Hematopoietic multipotent progenitor cell (in vitro differentiated cells): ENCODE results near the gene TLE3. TPM values are rescaled to one million over a fixed set of nuclear protein-coding genes. Genes with fewer than 3 reads are reported as not detected.

ENCODE experiments used
- DNase-seq, 3 donors: peaks; one replicate each; pipeline ENCODE4 v3.0.0-alpha.2; 2011 to 2015; ENCODE audit warnings: low read depth in 2 of 3, low spot score in 2 of 3
- total RNA-seq: library from RNA; depleted of rRNA; stranded (reverse); fragments of >200 nt; gene quantifications from one replicate; pipeline ENCODE4 v1.2.3, GENCODE V29; 2012

TLE3 gene
- total RNA-seq, 1 donor = 153 TPM

DNA sequence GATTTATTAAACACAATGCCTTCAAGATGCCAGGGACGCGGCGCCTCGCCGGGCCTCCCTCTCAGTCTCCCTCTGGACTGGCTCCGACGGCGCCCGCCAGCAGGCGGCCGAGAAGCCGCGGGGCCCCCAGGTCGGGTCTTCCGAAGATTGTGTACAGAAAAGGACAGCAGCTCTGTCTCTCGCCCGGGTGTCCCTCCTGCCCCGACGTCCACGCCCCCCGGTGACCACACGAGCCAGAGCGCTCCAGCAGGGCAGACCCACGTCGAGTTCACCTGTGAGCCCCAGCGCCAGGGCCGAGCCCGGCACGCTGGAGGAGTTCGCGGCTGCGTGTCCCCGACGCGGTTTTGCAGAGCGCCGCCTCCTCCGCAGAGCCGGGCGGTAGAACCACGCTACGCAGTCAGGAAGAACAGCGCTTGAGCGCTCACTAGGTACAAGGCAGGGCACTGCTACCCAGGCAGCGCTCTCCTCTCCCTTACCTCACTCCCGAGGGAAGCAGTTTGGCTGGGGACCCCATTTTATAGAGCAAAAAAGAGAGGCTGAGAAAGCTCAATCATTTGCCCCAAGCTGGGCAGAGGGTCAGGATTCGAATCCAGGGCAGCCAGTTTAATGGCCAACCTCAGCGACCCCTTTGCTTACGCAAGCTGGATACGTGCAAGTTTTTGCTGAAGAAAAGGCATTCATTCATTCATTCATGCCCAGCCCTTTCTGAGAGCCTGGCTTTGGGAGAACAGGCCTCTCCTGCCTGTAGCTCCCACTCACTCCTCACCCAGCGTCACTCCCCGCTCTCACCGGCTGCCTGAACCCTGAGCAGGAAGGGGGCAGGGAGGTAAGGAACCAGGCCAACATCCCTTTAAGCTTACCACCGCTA, 3.0 kb upstream of the TLE3 start:
- DNase-seq = peak; percentile 49 to 65 (median 62)

DNA sequence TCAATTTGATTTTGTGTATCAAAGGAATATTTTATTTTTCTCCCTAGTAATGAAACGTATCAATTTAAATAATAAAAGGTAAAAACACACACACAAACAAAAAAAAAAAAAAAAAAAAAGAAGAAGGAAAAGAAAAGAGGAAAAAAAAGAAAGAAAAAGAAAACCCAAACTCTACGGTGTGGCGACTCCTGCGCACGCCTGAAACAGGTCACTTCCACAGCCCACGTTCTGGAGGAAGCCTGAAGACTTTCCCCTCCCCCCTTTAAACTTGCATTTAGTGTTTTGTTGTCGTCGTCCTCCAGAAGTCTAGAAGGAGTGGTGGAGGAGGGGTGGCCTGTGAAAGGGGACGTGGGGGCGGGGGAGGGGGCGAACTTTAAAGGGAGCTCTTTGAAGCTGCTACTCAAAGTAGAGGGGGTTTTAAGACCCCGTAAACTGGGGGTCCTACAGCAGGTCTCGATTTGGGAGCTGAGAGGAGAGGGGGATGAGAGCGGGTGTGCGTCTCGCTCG, 2.3 kb upstream of the TLE3 start:
- peak in 2 of 3 donors; percentile 40 to 59 for DNase-seq

DNA sequence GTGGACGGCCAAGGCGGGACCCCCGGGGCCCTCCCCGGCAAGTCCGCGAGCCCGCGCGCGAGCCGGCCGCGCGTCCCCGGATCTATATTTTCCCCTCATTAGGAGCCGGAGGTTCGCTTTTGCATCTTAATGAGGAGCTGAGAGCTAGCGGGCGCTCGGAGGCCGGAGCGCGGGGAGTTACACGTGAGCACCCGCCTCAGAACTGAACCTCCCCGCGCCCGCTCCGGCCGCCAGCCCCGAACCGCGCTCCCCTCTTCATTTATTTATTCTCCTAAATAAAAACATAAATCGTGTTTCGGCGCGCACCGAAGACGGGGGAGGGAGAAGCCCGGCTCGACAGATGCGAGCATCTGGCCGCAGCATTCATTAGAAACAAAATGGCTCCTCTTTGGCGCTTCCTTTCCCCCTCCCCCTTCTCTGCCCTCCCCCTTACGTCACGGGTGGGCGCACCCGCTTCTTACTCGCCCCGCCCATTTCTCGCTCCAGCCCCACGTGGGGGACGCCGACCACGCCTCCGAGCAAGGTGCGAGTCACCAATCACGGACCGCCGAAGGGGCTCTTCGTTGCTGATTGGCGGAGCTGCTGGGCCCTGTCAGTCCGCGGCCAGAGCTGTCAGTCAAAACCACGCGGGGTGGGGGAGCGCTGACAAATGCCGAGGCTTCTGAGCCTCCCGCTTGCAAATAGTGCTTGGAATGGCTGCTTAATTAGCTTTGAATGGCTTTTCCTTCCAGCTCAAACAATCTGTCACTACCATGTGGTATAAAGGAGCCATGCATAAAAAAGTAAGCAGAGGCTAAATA, 1.6 kb upstream of the TLE3 start:
- DNase-seq = peak; percentile 99 to 100 (median 99)

DNA sequence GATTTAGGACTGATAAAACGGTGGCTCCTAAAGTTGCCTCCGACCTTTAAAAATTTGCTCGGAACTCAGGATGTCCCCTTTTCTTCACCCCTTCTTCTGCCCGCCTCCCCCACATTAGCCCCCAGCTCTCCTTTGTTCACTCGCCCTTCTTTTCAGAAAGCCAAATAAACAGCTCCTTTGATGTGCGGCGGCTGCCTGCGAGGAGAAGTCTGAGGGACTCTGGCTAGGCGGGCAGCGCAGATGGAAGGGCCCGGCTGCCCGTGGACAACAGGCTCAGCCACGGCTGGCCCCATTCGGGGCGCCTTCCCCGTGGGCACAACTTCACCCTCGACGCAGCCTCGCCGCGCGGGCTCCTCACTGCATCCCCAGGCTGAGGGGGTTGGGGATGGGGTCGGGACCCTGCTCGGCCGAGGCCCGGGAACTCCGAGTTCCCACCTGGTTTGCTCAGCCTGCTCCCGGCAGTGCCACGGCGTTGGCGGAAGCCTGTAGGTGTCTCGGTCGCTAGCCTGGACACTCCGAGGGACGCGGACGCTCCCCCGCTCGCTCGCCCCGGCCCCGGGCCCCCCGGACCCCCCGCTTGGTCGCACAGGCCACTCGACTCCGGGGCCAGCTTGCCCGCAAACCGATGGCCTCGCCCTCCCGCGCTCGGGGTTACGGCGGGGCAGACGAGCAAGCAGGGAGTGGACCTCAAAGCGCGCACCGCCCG, 897 bp upstream of the TLE3 start:
- peak in 2 of 3 donors; percentile 17 to 25 for DNase-seq

DNA sequence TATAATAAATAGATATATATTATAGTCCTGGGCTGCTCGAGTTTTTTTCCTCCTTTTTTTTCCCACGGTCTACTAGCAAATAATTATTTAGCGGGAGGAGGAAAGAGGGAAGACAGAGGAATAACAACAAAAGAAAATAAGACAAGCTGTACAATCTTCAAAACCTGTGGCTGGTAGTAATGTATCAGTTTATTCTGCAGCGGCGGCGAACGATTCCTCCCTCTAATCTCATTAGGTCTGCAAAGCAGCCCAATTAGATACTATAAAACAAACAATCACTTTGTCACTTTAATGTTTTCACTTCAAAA, 390 bp upstream of the TLE3 start:
- no peak for DNase-seq

DNA sequence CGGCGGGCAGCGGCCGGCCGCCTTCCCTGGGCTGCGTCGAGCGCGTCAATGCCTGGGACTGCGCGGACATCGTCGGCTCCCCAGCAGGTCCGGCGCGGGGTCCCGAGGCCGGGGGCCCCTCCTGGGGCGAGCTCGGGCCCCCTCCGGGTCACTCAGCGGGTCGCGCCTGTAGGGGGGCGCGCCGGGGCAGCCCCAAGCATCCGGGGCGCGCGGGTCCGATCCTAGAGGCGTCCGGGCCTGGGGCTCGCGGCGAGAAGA, 725 bp downstream of the TLE3 start:
- peak in 1 of 3 donors; percentile 23 for DNase-seq

DNA sequence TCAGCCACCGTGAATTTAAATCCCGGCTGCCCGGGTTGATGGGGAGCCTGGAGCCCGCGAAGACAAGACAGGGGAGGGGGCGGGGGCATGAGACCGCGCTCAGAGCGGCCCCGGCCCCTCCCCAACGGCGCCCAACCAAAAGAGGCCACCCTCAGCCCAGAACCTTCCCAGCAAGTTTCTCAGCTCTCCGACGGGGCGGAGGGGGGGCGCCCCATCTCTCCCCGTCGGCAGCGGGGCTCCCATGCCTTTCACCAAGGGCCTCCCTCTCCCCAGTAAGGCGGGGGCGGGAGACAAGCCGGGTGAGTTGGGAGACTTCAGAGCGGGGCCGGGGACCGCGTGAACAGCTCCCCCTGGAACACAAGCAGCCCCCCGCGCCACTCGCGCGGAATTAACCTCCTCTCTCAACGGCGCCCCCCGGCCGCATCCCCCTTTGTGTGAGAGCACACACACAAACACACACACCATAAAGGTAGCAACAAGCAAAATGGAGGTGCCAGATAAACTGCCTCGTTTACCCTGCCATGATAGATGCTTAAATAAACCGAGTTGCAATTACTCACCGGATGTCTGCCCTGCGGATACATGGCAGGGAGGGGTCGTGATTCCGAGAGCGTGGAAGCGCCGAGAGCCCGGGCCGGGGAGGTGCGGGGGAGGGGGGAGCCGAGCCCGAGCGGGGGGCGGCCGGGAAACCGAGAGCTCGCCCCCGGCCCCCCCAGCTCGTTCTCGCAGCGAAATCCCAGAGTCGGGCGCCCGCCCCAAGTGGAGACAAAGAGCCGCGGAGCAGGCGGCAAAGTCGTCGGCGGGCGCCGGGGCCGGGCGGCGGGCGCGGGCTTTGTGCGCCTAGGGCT, 1.3 kb downstream of the TLE3 start:
- peak in 2 of 3 donors; percentile 30 to 66 for DNase-seq

DNA sequence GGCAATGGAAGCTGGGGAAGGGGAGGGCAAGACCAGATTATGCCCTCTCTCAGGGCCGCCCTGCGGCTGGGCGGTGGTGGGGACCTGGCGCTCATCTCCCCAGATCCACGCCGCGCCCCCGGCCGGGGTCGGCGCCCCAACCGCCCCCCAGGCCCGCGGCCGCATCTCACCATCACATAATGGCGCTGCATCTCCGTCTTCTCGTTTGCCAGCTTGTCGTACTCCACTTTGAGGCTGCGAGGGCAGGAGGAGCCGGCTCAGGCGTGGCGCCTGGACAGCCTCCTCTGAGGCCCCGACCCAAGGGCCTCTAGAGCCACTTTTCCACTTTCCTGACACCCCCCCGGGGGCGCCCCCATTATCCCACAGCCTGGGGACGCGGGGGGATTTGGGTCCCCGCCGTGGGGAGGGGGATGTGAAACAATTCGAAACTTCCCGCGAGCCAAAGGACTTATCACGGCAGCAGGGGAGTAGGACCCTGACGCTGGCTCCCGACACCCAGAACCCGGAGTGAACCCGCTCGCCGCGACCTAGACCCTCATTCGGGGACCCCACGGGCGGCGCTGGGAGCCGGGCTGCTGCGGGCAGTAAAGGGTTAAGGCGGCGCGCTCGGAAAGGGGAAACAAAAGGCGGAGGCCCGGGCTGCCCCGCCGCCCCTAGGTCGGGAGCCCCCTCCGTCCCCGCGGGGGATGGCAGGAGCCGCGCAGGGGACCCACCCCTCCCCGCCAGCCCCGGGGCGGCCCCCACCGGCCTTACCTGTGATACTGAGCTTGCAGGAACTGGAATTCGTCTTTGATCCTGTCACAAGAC, 2.1 kb downstream of the TLE3 start:
- peak in 2 of 3 donors; percentile 73 to 82 for DNase-seq

DNA sequence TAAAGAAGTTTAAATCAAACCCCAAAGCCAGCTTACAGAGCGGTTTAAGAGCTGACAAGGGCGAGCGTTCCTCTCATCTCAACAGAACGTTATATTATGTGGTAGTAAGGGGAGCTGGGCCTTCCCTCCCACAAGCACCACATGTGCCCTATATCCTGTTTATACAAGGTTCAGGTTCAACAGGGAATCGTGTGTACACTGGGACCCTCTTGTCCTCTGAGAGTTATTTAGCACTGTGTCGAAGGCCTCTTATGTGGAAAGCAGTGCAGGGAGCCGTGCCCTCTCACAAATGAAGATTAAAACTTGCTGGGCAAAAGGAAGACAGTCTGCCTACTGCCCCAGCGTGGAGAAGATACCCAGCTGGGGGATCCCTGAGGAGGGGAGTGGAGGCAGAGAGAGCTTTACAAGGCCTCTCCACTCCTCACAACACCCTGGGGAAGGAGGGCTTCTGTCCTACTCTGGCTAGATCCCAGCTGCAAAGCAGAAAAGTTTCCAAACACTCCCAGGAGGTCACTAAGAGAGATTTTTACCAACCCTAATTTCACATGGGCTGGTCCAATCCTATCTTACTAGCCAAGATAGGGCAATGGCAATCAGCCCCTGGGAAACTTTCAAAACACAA, 2.9 kb downstream of the TLE3 start:
- peak in 1 of 3 donors; percentile 20 for DNase-seq

DNA sequence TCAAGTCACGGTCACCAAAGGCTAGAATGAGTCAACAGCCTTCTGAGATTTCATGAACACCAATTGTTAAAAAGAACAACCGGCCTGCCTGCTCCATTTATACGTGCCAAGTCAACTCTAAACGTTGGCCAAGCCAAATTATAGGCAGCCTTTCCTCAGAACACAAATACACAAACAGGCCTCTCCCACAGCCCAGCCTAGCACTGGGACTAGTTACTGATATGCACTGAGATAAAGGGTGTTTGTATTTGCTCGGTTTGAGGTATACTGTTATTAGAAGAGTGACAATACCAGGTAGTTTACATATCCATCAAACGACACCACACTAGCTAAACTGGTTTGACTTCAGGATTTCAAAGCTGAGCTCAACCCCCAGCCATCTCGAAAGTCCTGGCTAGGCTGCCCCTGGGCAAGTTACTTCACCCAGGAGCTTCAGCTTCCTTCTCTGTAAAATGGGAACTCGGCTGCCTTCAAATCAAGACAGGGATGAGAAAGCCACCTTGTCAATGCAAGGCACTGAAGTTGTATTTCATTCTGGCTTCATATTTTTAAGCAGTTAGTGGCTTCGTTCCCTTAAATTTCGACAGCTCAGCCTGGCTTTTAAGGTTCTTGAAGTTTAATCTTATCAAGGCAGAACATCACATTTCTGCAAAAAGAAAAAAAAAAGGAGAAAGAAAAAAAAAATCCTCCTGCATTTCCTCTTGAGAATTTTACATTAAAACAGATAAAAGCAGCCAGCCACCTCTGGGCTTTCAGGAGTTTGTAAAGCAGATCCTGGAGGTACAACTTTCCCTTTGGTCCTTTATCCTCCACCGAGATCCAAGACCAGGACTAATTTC, 4.0 kb downstream of the TLE3 start:
- no peak for DNase-seq

DNA sequence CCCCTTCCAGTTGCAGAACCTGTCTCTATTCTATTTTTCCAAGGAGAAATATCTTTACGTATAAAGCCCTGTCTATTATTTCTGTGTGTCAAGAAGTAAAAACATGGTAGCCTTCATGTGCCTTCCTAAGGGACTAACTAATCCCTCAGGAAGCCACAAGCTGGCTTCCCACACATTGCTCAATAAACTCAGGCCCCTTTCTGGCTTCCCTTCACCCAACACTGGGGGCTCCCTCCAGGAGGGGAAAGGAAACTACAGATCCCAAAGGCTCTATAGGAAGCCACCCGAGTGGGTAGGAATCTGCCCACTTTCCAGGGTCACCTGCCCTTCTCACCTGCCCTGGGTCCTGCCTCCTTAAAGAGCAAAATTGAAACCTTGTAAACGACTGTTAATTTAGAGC, 4.6 kb downstream of the TLE3 start:
- DNase-seq = no peak

DNA sequence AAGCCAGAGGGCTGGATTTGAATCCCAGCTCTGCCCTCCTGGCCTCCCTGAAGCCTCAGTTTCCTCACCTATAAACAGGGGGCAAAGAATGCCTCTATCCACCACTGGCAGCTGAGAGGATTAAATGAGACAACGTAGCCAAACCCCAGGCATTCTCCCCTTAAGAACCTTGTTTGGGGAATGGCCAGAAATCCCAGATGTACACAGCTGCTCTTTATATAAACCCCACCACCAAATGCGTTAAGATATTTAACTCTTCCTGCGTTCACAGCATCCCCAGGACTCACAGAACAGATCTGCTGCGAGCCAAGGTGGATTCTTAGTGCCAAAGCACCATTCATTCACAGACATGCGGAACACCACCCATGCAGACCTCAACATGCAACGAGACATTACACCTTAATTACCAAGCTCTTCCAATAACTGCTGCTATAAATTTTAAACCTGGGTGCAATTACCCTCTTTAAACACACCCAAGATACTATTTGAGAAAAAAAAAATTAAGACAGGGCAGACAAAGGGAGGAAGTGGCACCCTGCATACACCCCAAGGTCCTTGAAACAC, 5.2 kb downstream of the TLE3 start:
- DNase-seq = no peak

DNA sequence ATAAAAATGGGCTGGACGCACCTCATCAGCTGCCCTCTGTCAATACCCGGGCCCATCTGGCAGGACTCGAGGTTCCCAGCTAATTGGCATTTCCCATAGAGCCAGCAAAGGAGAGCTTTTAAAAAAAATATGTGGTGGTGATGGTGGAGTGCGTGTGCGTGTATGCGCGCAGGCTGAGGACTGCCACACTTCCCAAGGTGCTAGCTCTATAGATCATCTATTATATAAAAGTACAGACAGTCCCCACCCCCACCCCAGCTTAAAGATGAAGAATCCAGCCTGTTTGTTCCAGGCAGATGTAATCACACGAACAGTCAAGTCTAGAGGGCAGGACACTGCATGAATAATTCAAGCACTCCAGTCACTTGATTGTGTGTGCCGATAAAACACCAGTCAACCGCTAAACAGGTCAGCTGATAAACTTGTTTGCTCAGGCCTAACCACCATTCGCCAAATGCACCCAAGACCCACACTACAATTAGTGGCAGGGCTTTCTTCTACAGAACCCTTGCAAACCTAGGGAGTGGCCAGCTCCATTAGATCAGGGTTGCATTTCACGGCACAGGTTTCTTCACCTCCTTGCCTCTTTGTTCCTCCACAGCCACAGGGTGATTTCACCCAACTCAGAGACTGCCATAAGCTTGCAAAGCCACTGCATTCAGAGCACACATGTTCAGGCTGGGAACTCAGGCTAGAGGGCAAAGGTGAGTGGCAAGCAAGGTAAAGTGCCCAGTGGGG, 5.8 kb downstream of the TLE3 start:
- peak in 1 of 3 donors; percentile 61 for DNase-seq

DNA sequence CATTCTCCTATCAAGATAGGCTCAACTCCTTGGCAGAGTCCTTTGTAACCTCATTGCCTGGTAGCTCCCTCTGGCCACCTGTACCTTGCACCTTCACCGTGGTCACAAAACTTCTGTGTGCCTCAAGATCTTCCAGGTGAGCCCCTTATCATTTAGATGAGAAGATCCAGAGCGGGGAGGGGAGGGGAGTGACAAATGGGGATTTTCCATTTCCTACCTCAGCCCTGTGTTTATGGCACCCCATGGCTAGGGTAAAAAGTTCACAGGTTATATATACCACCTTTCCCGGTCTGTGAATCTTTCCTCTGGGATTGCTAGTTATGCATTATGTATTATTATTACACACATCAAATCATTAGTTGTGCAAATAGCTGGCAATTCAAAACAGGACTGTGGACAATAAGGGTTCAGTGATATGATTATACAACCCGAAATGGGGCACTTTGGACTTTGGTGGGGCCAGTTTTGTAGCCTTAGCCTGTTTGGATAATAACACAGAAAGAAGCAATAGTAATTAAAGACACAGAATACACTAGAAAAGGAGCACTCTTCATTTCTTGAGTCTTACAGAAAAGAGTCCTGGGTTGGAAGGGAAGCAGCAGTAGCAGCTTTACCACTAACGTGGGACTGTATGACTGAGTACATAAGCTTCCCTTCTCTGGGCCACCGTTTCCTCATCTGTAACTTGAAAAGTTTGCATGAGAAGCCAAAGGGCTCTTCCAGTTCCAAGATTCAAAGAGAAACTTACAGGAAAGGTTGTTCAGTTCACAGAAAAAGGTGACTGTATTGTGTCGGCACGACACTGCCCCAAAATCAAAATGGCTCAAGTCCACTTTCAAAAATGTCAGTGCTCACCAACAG, 7.1 kb downstream of the TLE3 start:
- no peak for DNase-seq

DNA sequence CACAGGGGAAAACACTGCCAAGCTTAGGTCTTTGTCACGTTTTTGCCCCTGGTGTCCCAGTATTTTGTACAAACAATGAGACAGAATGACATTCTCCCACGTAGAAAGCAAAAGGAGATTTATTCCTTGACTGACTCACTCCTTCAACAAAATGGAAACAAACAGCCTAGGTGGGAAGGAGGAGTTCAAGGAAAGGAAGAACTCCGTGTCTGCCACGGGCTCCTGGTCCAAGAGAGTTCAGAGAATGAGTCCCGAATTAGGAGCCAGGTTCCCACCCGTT, 8.1 kb downstream of the TLE3 start:
- no peak for DNase-seq

DNA sequence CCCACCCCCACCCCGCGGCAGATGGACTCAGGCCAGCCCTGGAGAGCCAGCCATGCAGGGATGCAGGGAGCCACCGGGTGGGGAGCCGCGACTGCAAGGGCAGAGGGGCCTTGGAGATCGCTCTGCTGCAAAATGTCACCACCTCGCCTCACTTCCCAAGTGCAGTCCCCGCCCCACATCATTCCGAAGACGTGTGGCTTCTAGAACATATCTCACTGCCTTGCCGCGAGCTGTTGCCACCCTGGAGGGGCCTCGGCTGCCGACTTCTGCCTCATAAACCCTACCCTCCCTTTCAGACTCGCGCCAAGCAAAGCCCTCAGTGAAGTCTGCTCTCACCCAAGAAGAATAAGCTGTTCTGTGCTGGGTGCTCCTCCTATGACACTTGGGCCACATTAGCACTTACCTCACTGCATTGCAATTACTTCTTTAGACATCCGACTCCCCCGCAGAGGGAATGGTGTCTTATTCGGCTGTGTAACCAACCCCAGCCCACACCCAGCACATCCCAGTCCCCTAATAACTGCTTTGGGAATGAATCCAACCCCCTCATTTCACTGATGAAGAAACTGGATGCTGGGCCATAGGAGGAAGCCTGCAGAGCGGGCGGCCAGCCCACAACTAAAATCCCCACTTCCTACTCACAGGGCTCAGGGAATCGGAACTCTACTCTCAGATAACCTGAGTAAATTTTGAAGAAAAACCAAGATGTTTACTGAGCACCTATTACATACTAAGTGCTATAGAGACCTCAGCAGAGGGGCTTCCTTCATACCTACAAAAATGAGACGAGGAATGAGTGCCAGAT, 8.6 kb downstream of the TLE3 start:
- no peak for DNase-seq
